HT1080 (cell line): Measurements from ENCODE around the gene HMBS. TPM values are rescaled to one million over a fixed set of nuclear protein-coding genes. Genes with fewer than 3 reads are reported as not detected.
"Not testable (repeated sequence)": the region's sequence is repeated elsewhere in the genome, so short reads cannot be mapped to it uniquely, and the experiment has no call there.

Experiments
- DNase-seq: peaks from one replicate; pipeline ENCODE4 v3.0.0-alpha.2; 2015; ENCODE audit warnings: low read depth
- total RNA-seq: library from RNA; depleted of rRNA; stranded (reverse); fragments of >200 nt; shearing (Covaris generic); gene quantifications from 2 replicates; pipeline ENCODE4 v1.2.3, GENCODE V29; 2014

HMBS gene
- total RNA-seq, 1 experiment from 2014 or later, result 9.3 TPM

DNA sequence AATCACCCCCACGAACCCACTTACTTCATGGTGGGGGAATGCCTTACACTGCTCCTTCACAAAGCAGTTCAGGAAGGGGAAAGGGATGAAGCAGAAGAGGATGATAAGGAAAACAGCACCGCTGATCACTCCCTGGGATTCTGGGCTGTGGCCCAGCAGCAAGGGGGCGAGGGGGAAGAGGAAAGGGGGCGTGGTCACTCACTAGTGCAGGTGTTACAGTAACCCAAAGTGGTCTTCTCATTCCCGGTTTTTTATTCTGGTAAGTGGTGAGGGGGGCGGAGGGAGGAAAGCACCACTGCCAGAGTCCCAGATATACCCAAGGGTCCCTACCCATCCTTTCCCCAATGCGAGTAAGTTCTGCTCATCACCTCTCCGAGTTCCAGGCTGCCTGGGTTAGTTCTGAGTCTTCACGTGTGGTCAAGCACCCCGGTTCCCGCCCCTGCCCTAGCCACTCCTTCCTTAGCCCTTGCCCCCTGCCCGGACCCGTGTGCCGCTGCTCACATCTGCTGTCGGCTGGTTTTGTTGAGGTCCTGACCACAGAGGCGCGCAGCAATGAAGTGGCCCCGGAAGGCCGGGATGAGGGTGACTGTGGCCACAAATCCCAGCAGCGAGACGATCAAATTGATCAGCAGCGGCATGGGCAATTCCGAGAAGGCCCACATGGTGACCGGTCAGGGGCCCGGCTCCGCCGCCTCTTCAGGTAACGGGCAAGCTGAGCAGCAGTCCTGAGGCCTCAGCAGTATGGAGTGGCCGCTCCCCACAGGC lies 16.5 kb downstream of the HMBS start:
- DNase-seq, result no peak

DNA sequence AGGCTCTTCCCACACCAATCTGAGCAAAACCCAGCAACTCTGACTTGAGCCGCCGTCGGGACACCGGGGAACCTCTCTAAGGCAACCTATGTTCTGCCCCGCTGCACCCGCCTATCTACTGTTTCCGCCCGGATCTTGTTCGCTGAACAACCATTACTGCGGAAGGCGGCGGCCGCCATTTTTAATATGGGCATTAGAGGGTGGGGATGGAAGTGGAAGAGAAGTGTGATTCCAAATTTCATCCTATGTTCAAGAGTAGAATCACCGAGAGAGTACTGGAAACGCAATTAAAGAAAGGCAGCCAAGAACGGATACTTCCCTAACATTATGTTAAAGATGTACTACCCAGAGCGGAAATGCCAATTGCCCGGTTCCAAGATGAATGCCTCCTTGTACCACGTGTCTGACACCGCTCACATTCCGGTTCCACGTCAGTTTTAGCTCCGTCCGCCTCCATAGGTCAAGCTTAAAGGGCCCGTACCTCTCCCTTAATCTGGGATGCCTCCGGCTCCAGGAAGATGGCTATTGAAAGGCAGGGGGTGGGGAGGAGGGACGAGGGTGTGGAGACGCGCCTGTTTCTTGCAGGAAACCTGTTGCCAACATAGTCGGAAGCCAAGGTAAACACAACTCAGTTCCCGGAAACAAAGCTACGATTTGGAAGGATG lies 17.2 kb downstream of the HMBS start, which contains the start of gene DPAGT1:
Gene DPAGT1, minus strand, starts transcription at position 95 of the 665 bp plus-strand sequence. CDS start 198 bp downstream, outside the sequence.
- peak; percentile 96 for DNase-seq

DNA sequence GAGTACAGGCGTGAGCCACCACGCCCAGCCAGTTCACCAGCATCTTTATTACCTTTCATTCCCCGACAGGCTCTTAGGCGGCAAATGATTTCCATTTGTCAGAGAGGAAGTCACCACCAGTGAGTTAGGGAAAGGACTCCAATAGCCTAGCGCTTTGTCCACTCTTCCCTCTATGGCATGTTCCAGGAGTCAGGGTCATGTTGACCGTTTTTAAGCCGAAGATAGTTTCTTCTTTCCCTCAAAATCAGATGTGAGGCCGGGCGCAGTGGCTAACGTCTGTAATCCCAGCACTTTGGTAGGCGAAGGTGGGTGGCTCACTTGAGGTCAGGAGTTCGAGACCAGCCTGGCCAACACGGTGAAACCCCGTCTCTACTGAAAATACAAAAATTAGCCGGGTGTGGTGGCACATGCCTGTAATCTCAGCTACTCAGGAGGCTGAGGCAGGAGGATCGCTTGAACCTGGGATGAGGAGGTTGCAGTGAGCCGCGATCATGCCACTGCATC lies 18.5 kb downstream of the HMBS start:
- not testable (repeated sequence) for DNase-seq

DNA sequence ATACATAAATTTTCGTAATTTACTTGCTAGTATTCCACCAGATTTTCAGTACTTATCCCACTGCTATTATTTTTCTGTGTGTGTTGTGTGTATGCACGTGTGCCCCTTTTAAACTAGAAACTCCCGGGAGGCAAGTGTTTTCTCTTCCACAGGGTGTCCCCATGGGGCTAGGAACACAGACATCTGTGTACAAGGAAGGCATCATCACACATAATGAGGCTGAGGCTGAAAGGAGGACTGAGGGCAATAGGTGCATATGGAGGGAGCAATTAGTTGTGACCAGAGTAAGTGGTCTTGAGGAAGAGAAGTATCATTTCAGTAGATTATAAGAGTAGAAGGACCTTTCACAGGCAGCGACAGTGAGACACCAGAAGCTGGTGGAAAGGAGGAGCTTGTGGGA lies 19.1 kb downstream of the HMBS start:
- peak; percentile 15 for DNase-seq

DNA sequence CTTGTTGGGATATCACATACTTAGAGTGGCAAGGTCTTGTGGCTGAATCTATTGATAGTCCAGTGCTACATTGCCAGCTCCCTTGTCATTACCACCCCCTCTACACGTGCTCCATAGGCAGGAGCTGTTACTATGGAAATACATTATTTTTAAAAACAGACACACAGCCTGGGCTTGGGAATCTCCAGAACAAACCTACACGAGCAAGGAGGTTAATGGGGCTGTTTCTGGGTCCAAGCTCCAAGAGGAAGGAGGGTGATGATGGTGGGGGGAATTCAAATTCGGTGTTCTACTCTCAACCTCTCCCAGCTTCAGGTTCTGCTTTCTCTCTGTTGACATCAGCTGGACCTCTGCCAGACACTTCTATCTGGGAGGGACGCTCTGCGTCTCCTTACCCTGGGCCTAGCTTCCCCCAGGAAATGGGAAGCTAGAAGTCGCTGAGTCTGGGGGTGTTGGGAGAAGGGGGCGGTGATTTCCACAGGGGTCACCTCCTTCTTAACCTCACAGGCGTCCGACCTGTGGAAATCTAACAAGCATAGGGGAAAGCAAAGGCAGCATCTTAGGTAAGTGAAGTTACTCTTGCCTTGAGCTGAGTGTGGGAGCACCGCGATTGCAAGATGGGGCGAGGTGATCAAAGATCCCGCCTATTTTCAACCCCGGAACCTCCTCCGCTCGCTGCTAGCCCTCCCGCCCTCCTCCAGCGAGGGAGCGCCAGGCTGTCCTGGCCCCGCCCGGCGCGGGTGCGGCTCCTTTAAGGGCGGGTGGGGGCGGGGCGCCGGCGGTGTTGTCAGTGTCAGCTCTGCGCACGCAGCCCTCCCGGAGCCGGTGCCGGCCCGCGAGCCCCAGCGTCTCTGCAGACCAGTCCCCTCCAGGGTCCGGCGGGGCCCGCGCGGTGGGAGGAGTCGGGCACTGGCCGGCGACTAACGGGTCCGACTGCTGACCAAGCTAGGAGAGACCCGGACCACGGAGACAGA lies 22.2 kb downstream of the HMBS start, which contains the start of gene C2CD2L:
Gene C2CD2L, plus strand, starts transcription at position 781 of the 974 bp plus-strand sequence. CDS start 398 bp downstream, outside the sequence.
- DNase-seq, result peak; percentile 91

DNA sequence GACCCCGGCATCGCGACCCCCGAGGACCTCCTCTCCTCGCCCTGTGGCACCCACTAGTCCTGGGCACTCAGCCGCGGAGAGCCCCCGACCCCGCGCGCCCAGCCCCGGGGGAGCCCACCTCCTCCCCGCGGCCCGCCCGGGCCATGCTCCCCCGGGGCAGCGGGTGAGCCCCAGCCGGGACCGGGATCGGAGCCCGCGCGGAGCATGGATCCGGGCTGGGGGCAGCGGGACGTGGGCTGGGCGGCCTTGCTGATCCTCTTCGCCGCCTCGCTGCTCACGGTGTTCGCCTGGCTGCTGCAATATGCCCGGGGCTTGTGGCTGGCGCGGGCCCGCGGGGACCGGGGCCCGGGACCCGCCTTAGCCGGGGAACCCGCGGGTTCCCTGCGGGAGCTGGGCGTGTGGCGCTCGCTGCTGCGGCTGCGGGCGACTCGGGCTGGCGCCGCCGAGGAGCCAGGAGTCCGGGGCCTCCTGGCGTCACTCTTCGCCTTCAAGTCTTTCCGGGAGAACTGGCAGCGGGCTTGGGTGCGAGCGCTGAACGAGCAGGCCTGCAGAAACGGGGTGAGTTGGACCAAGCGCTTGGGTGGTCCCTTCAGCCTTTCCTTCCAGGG lies 23.0 kb downstream of the HMBS start:
- no peak for DNase-seq

DNA sequence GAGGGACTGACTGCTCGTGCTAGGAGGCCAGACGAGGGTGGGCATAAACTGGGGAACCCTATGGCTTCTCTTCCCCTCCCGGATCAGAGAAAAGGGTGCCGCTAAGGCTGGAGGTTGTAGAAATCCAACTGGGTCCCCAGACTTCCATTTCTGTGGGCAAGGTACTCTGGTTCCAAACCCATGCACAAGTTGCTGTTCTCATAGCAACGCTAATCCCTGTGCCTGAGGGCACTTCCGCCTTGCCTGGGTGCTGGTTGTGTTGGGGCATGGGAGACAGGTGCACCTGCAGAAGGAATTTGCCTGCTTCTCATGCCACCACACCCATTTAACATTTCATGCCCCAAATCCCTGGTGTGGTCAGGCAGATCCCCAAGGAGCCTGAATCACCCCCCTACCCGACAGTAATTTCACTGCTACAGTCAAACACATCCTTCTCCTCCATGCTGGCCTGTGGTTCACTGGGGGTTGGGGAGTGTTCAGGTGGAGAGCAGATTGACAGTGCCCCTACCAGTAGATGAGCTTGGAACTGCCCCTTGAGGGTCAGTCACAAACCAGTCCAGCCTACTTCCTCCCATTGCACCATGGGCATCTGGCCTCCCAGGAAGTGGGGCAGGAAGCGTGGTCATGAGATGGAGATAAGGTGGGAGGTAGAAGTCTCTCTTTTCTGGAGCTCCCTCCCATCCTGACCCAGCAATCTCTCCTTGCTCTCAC lies 23.6 kb downstream of the HMBS start:
- DNase-seq, result peak; percentile 74

DNA sequence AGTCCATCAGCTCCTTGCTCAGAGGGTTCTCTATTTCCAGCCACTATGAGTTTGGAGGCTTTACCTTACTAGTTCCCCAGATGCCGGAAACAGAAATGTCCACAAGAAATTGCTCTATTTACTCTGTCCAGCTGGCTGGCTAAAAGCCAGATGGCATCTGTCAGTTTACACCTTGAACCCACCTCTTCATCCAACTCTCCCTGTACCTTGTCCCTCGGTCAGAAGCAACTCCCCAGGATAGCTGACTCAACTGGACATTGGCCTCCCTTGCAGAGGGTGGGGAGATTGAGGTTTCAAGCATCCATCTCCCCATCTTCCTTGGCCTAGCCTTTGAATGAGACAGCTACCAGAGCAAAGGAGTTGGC lies 24.2 kb downstream of the HMBS start:
- no peak for DNase-seq

DNA sequence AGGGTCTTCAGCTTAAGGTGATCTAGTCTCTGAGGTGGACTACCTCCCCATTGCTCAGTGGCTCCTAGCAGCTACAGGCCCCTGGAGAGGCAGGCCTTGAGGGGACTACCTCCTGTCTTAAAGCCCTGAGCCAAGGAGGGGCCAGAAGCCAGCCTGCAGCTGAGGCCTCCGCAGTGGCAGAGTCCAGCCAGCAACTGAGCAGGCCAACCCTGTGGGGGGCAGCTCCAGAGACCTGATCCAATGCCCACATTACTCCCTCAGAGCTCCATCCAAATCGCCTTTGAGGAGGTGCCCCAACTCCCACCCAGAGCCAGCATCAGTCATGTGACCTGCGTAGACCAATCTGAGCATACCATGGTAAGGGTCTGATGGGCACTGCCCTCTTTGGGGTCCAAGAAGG lies 25.2 kb downstream of the HMBS start:
- no peak for DNase-seq

DNA sequence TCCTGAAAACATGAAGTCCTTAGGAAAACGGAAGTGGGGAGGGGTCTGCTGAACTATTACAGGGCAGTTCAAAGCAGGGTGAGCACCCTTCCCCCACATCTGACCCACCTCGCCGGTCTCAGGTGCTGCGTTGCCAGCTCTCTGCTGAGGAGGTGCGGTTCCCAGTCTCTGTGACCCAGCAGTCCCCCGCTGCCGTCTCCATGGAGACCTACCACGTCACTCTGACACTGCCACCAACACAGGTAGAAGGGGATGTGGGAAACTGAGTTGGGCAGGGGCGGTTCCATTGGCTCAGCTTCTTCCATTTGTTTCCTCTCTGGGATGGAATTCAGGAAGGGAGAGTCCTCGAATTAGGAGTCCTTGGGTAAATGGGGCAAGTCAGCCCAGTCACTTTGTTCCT lies 25.8 kb downstream of the HMBS start:
- DNase-seq, result no peak

DNA sequence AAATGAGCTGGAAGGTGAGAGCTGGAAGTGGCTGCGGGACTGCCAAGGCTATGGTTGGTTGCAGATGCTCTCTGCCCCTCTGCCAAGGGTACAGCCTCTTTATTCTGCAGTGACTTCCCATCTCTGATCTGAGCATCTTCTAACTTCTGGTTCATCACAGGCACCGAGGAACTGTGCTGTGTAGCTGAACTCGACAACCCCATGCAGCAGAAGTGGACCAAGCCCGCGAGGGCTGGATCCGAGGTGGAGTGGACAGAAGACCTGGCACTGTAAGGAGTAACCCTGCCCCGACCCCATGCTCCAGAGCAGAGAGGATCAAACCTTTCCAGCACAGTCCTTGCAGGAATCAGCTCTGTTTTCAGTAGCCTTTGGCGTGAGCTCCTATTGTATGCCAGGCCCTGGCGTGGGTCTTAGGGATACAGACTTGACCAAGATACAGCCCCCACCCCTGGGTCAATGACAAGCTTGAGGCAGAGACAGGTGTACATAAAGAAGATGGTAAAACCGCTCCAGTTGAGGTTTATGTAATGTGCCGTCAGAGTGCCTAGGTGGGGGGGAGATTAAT lies 26.8 kb downstream of the HMBS start:
- no peak for DNase-seq

DNA sequence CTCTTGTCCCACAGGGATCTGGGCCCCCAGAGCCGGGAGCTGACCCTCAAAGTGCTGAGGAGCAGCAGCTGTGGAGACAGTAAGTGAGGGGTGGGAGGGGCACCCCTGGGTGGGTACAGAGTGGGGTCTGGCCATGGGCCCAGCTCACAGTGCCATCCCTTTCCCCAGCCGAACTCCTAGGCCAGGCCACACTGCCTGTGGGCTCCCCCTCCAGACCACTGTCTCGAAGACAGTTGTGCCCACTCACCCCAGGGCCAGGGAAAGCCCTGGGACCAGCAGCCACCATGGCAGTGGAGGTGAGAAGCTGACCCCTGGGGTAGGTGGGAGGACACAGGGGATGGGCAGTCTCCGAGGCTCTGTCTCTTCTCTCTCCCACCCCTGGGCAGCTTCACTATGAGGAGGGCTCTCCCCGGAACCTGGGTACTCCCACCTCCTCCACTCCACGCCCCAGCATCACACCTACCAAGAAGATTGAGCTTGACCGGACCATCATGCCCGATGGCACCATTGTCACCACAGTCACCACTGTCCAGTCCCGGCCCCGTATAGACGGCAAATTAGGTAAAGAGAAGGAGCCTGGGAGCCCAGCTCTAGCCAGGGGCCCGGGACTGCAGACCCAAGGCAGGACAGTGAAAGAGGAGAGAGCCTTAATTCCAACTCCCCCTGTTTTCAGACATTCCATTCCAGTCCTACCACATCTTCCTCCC lies 27.8 kb downstream of the HMBS start:
- no peak for DNase-seq

DNA sequence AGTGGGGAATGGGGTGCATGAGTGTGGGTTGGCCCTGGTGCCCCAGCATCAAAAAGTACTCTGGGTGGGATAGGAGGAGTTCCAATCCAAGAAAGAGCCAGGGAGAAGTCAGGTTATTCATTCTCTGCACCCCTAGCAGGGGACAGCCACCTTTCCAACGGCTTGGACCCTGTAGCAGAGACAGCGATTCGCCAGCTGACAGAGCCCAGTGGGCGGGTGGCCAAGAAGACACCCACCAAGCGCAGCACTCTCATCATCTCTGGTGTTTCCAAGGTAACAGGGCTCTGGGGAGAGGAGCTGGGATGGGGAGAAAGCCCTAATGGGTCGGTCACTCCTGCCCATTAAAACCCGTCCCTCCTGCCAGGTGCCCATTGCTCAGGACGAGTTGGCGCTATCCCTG lies 29.0 kb downstream of the HMBS start:
- no peak for DNase-seq

DNA sequence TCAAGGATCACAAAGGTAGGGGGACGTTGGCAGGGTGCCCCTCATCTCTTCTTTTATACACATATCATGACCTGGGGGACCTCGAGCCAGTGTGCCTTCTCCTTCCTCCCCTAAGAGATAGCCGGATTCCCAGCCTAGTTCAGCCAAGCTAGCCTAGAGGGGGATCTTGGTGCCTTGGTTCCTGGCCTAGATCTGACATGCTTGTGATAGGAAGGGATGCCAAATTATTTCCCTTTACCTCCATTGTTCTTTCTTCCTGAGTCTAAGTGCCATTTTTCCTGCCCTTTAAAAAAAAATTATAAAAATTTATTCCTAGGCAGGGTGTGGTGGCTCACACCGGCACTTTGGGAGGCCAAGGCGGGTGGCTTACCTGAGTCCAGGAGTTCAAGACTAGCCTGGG lies 29.7 kb downstream of the HMBS start:
- DNase-seq, result no peak

DNA sequence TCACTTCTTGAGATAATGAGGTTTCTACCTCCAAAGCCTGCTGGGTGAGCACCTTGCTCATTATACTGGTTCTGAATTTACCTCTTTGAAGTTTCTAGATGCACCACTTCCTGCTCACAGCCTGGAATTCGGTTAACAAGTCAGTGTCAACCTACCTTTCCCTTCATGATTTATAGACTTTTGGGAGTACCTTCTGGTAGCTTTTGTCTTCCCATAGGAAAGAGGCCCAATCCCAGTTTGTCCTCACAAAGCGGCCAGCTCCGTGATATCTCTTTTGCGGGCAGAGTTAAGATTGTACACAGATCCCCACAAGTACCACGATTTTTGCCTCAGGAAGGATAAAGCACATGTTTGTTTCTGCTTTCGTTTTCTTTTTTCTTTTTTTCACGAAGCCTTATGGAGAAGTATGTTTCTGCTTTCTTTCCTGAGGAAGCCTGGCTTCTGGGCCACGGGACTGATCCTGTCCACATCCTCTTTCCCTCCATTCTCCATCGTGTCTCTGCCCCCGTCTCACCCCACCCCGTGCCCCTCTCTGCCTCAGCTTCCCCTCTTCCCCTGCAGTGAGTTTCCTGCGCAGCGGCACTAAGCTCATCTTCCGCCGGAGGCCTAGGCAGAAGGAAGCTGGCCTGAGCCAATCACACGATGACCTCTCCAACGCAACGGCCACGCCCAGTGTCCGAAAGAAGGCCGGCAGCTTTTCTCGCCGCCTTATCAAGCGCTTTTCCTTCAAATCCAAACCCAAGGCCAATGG lies 31.0 kb downstream of the HMBS start:
- DNase-seq, result no peak

DNA sequence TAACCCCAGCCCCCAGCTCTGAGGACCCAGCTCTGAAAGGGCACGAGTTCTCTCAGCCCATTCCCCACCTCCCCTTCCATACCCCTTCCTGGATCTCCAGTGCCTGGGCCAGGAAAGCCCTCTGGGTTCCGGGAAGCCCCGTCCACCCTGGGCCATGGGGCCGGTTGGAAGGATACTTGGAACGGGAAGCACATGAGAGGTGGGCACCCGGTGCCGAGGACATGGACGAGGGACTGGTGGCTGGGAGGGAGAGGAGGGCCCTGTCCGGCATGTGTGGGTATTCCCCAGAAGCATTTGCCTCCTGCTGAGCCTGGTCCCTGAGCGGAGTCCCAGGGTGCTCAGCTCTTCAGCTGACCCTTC lies 31.5 kb downstream of the HMBS start:
- DNase-seq, result no peak

DNA sequence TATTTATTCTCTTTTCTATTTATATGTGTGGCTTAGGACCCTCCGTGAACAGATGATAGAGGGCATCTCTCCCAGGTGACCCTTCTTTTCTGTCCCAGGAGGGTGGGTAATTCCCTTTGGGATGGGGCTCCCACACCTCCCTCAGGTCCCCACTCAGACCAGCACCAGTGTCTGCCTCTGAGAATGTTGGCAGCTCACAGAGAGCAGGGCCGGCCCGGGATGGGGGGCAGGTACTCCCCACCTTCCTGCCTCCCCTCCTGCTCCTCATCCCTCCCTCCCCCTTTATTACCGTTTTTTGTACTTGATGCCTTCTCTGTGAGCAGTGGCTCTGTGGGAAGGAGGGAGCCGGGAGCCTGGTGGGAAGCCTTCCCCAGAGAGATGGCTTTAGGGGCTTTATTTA lies 31.9 kb downstream of the HMBS start:
- no peak for DNase-seq

DNA sequence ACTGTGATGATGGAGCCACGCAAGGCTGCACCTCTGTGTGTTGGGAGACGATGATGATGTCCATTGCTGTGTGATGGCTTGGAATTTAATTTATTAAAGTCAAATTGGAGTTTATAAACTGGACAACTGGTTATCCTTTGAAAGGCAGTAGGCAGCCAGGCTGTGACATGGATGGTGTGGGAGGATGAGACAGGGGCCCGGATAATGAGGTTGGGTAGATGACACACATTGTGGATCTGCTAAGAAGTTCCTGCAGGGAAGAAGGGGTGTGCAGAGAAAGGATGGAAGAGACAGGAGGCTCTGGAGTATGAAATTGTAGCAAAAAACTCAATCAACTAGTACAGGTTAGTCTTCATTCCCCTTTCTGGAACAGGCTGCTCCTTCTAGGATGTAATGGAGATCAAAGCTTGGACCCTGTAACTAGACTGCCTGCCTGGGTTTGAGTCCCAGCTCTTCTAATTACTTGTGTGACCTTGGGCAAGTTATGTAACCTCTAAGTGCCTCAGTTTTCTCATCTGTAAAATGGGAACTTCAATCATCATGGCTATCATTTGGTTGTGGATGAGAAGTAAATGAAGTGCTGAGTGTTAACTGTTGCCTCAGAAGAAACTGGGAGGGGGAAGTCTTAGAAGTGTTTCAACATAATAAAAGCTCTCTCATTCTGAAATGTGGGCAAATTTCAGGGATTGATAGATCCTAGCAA lies 32.5 kb downstream of the HMBS start:
- no peak for DNase-seq
